Adrenal gland (tissue), 19 donors: ENCODE data around the gene PALS2. TPM values are rescaled to one million over a fixed set of nuclear protein-coding genes. Genes with fewer than 3 reads are reported as not detected.

Experiments
- DNase-seq, 7 donors: peaks; one replicate each; pipeline ENCODE4 v3.0.0-alpha.2; 2019 to 2020
- H3K27ac ChIP-seq, 5 donors: fragments of 200-600 bp; sonication (generic) in 4 of 5; 1 replicate in 3 of 5; 2 replicates in 2 of 5; pipeline versions ENCODE4 v1.5.1 to v1.8.0; 2016 to 2020; ENCODE audit warnings: mild to moderate bottlenecking in 1 of 5
- H3K27me3 ChIP-seq: fragments of 200-600 bp; 2 replicates; pipeline ENCODE4 v1.8.0; 2021
- H3K36me3 ChIP-seq, 2 donors: fragments of 200-600 bp; replicated peaks in 1 of 2; 1 replicate in 1 of 2; 2 replicates in 1 of 2; pipeline versions ENCODE4 v1.5.1 to v1.8.0; 2018 to 2022
- H3K4me1 ChIP-seq, 2 donors: fragments of 200-600 bp; replicated peaks in 1 of 2; 1 replicate in 1 of 2; 2 replicates in 1 of 2; pipeline versions ENCODE4 v1.5.1 to v1.8.0; 2018 to 2021
- H3K4me3 ChIP-seq, 4 donors: fragments of 200-600 bp; sonication (generic) in 3 of 4; one replicate each; pipeline ENCODE4 v1.5.1; 2016 to 2018
- H3K9me3 ChIP-seq, 3 donors: fragments of 200-600 bp; sonication (generic) in 1 of 3; replicated peaks in 1 of 3; 1 replicate in 2 of 3; 2 replicates in 1 of 3; pipeline versions ENCODE4 v1.5.1 to v1.8.0; 2016 to 2021
- POLR2A ChIP-seq, 2 donors: fragments of 450-650 bp; IDR thresholded peaks; one replicate each; pipeline ENCODE4 v1.6.1; 2017; ENCODE audit warnings: antibody characterized with exemption in 2 of 2, mild to moderate bottlenecking in 2 of 2, moderate library complexity in 1 of 2
- WGBS, 4 donors: extraction: QIAGEN DNeasy Blood & Tissue Kit in 2 of 4; methylation state at CpG; one replicate each; pipeline versions ENCODE4 v1.1.5 to v1.1.7; 2013 to 2017; 5-methylcytosine and 5-hydroxymethylcytosine counted together
- intact Hi-C, 2 donors: fragments of 100-400 bp; cut with DNase I; formaldehyde crosslinking; loops; one replicate each; pipeline versions ENCODE4 v1.14.1 to v1.15.0; 2022 to 2023
- long read RNA-seq, 10 donors: library from polyadenylated mRNA in 3 of 10; unstranded in 2 of 10; stranded (forward) in 1 of 10; transcript quantifications; one replicate each; pipeline ENCODE4 v2.0.0 and lab custom pipeline, GENCODE V29; 2021 to 2026
- polyA plus RNA-seq, 3 donors: library from polyadenylated mRNA; stranded (reverse); fragments of 200-250 nt in 2 of 3; fragments of 350-450 nt in 1 of 3; fragmentation: Illumina TruSeq in 1 of 3; extraction: RNeasy Lipid Tissue Mini Kit (QIAGEN cat#74804) in 1 of 3; gene quantifications; one replicate each; pipeline ENCODE4 v1.2.3, GENCODE V29; 2013 to 2014
- total RNA-seq, 9 donors: library from RNA; depleted of rRNA in 4 of 9; stranded (reverse); fragments of >200 nt in 4 of 9; fragments of 120-200 nt in 1 of 9; fragmentation: NEBNext Ultra II Directional in 1 of 9; extraction: Animal tissue kit (Norgen Biotek cat#: 25700) in 1 of 9; gene quantifications; one replicate each; pipeline versions ENCODE4 v1.1.0 to v1.2.4, GENCODE V29; 2013 to 2023
- TF ChIP-seq, protein P1 (sequence below), 6 experiments: fragments of 450-650 bp in 4 of 6; fragments of 200-600 bp in 2 of 6; sonication (generic) in 1 of 6; IDR thresholded peaks; 1 replicate in 5 of 6; 2 replicates in 1 of 6; pipeline versions ENCODE4 v1.5.1 to v1.8.0; 2016 to 2021; ENCODE audit warnings: antibody characterized with exemption in 6 of 6, mild to moderate bottlenecking in 2 of 6, moderate library complexity in 1 of 6
- donor health status: healthy with polysubstance abuse.
- donor health status: Bipolar disorder and iron deficiency.
- donor health status: DM: yes; HTN: yes; CAD: no.
- donor health status: DM: no; HTN: no; CAD: no.
- donor health status: DM: no; HTN: no; CAD: no.
- donor health status: DM: yes; HTN: yes; CAD: no.

The PALS2 gene, protein sequence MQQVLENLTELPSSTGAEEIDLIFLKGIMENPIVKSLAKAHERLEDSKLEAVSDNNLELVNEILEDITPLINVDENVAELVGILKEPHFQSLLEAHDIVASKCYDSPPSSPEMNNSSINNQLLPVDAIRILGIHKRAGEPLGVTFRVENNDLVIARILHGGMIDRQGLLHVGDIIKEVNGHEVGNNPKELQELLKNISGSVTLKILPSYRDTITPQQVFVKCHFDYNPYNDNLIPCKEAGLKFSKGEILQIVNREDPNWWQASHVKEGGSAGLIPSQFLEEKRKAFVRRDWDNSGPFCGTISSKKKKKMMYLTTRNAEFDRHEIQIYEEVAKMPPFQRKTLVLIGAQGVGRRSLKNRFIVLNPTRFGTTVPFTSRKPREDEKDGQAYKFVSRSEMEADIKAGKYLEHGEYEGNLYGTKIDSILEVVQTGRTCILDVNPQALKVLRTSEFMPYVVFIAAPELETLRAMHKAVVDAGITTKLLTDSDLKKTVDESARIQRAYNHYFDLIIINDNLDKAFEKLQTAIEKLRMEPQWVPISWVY
- total RNA-seq (10 to 100 TPM in 5 of 9 donors, 1 to 10 TPM in 4; 5.5 to 61.1 (median 15.1) TPM), polyA plus RNA-seq (1 to 10 TPM in 2 of 3 donors, under 1 TPM in 1; 0.98 to 3.7 (median 1.8) TPM)
- long read RNA-seq, donor 1, full-length matches to known transcripts: 1 of 1 reads
- long read RNA-seq, donor 1, partial matches to known transcripts: 0 of 1 reads
- long read RNA-seq, donor 1, other reads (novel, unspliced or antisense): 0 of 1 reads
- long read RNA-seq, donor 2: 0 reads
- long read RNA-seq, donor 3, full-length matches to known transcripts: 1 of 1 reads
- long read RNA-seq, donor 3, partial matches to known transcripts: 0 of 1 reads
- long read RNA-seq, donor 3, other reads (novel, unspliced or antisense): 0 of 1 reads
- long read RNA-seq, donor 4, partial matches to known transcripts: 0 of 2 reads
- long read RNA-seq, donor 4, other reads (novel, unspliced or antisense): 2 of 2 reads
- long read RNA-seq, donor 5, full-length matches to known transcripts: 2 of 2 reads
- long read RNA-seq, donor 5, partial matches to known transcripts: 0 of 2 reads
- long read RNA-seq, donor 5, other reads (novel, unspliced or antisense): 0 of 2 reads
- long read RNA-seq, donor 6, partial matches to known transcripts: 0 of 3 reads
- long read RNA-seq, donor 6, other reads (novel, unspliced or antisense): 3 of 3 reads
- long read RNA-seq, donor 7, partial matches to known transcripts: 37 of 52 reads
- long read RNA-seq, donor 7, other reads (novel, unspliced or antisense): 15 of 52 reads
- long read RNA-seq, donor 8, full-length matches to known transcripts: 2 of 2 reads
- long read RNA-seq, donor 8, partial matches to known transcripts: 0 of 2 reads
- long read RNA-seq, donor 8, other reads (novel, unspliced or antisense): 0 of 2 reads
- long read RNA-seq, donor 9: 0 reads
- long read RNA-seq, donor 10, full-length matches to known transcripts: 1 of 1 reads
- long read RNA-seq, donor 10, partial matches to known transcripts: 0 of 1 reads
- long read RNA-seq, donor 10, other reads (novel, unspliced or antisense): 0 of 1 reads

DNA sequence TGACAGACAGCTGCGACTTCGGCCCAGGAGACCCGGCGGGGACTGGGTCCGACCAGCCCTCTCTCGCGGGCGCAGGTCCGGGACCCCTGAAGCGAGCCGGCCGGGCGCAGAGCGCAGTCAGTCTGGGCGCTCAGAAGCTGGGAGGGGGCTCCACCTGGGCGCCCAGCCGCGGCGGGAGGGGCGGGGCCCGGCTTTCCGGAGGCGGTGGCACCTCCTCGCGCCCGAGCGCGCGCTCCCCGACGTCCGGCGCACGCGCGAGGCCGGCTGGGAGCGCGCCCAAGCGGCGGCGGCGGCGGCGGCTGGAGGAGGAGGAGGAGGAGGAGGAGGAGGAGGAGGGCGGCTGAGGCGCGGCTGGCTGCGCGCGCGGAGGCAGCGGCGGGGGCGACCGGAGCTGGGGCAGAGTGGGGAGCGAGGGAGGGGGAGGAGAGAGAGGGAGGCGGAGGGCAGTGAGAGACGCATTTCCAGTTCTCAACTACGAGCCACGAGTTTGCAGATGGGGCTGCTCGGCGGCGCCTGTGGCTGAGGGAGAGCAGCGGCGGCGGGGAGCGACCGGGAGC, at the start of gene PALS2:
Gene PALS2 (plus strand): TSS at position 456 of the 557 bp plus-strand sequence. CDS start 50,216 bp downstream, outside the sequence.
- Histone ChIP-seq H3K9me3 (no peaks in the 10 kb centered on the region), H3K36me3 (no peaks in the 10 kb centered on the region), H3K27me3 (no peaks in the 10 kb centered on the region), H3K4me1 (peaks cover 0 to 18% of the 10 kb centered on the region in 2 donors), H3K4me3 (peak within 1 kb of the TSS in 3 of 4 donors; percentile 28 to 96 (median 50)), H3K27ac (peak within 1 kb of the TSS in 4 of 5 donors; percentile 62 to 93 (median 83))
- TF ChIP-seq, protein P1, sequence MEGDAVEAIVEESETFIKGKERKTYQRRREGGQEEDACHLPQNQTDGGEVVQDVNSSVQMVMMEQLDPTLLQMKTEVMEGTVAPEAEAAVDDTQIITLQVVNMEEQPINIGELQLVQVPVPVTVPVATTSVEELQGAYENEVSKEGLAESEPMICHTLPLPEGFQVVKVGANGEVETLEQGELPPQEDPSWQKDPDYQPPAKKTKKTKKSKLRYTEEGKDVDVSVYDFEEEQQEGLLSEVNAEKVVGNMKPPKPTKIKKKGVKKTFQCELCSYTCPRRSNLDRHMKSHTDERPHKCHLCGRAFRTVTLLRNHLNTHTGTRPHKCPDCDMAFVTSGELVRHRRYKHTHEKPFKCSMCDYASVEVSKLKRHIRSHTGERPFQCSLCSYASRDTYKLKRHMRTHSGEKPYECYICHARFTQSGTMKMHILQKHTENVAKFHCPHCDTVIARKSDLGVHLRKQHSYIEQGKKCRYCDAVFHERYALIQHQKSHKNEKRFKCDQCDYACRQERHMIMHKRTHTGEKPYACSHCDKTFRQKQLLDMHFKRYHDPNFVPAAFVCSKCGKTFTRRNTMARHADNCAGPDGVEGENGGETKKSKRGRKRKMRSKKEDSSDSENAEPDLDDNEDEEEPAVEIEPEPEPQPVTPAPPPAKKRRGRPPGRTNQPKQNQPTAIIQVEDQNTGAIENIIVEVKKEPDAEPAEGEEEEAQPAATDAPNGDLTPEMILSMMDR (IDR thresholded peaks at IDR 0.05): no peak
- peak in 1 of 2 donors; percentile 39 for TF ChIP-seq POLR2A (IDR thresholded peaks at IDR 0.05)
- WGBS, 4 donors: 0 to 1% (median 0%) methylated on average over 3 to 63 of the region's 69 CpGs
- DNase-seq: peak; percentile 57 to 86 (median 75)
- intact Hi-C loops: loop anchor here in 1 of 2 donors (5.0 kb wide), 1 partner anchor 94 kb away; no protein-coding TSS in a partner anchor

DNA sequence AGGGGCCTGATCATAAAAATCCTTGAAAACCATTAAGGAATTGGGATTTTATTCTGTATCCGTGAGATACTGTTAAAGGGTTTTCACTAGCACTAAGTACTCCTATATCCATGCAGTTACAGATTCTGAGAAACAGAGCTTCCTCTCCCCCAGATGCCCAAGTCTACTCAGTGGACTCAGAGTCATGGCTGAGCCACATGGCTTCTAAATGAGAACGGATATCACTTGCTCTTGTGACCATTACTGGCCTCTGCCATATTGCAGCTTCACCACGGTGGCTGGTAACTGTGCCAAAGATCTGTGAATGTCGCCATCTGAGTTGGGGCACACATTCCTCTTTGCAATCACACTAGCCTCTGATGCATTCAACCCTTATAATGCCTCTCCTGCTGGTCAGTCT, 42.0 kb upstream of the PALS2 start:
- no peaks in the 10 kb centered on the region for H3K9me3 ChIP-seq
- no peaks in the 10 kb centered on the region for H3K27me3 ChIP-seq
- WGBS, 4 donors: 71 to 78% (median 74%) methylated on average over 4 of the region's 4 CpGs
- intact Hi-C loops: no loop called here
- H3K4me1 ChIP-seq: no peaks in the 10 kb centered on the region
- TF ChIP-seq, protein P1 (IDR thresholded peaks at IDR 0.05): no peak
- no peak for TF ChIP-seq POLR2A (IDR thresholded peaks at IDR 0.05)
- no peaks in the 10 kb centered on the region for H3K36me3 ChIP-seq
- no peak for DNase-seq
- H3K4me3 ChIP-seq: no peak overlapping the region
- H3K27ac ChIP-seq: no peak overlapping the region

DNA sequence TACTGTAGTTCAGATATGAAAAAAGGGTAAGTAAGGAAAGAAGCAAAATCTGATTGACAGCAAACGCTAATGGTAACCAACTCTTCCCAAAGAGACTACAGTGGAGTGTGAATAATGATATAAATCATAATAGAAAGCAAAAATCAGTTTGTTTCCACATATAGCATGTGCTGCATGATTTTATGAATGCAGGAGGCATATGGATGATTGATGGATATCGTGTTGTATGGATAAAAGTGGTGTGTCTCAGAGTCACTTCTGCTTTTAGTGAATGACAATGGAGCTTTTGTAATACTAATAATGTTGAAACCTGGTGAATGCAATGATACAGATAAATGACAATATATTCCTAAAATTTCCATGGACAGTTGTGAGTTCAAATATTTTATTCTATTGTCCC, 36.6 kb upstream of the PALS2 start:
- intact Hi-C loops: no loop called here

More for the DNA sequence above, 36.6 kb upstream of the PALS2 start:
- DNase-seq: no peak
- Histone ChIP-seq H3K4me3 (no peak overlapping the region), H3K36me3 (no peaks in the 10 kb centered on the region), H3K27ac (no peak overlapping the region), H3K9me3 (no peaks in the 10 kb centered on the region), H3K27me3 (no peaks in the 10 kb centered on the region), H3K4me1 (no peaks in the 10 kb centered on the region)
- no peak for TF ChIP-seq POLR2A (IDR thresholded peaks at IDR 0.05)
- TF ChIP-seq, protein P1 (IDR thresholded peaks at IDR 0.05): no peak
- WGBS, 4 donors: 60 to 77% (median 72%) methylated on average over 2 of the region's 2 CpGs
